K562 (cell line): ENCODE measurements around the gene TMC1.
A peak's percentile ranks its signal among the peaks of the same experiment; 100 is the strongest.

ENCODE experiments used
- CBX3 ChIP-seq, 2 experiments: IDR thresholded peaks; 1 replicate in 1 of 2; 2 replicates in 1 of 2; pipeline ENCODE4 v1.6.1; 2012; ENCODE audit warnings: inconsistent platforms in 2 of 2, low read length in 2 of 2, borderline replicate concordance in 1 of 2, control low read depth in 1 of 2
- CREB1 ChIP-seq, 2 experiments: sonication (generic) in 1 of 2; formaldehyde crosslinking in 1 of 2; IDR thresholded peaks; 2 replicates each; pipeline versions ENCODE4 v1.6.1 to v1.8.0; 2012 to 2022; ENCODE audit warnings: inconsistent platforms in 1 of 2, mild to moderate bottlenecking in 1 of 2, missing genetic modification reagents in 1 of 2, moderate library complexity in 1 of 2
- HDAC2 ChIP-seq: fragments of 450-650 bp; IDR thresholded peaks from 2 replicates; pipeline ENCODE4 v1.6.1; 2016; ENCODE audit warnings: mild to moderate bottlenecking
- IRF1 ChIP-seq: sonication (generic); formaldehyde crosslinking; IDR thresholded peaks from 2 replicates; pipeline ENCODE4 v1.8.0; 2022; ENCODE audit warnings: missing genetic modification reagents, mild to moderate bottlenecking, borderline replicate concordance
- POLR2A ChIP-seq: fragments of 450-650 bp; conservative IDR thresholded peaks from 2 replicates; pipeline ENCODE4 v1.6.1; 2016
- RBM22 ChIP-seq: fragments of 200-400 bp; formaldehyde crosslinking; IDR thresholded peaks from 2 replicates; pipeline ENCODE4 v1.6.1; 2018; ENCODE audit warnings: low read length, low read depth; ENCODE audit not compliant: poor library complexity, severe bottlenecking
- SIN3B ChIP-seq: fragments of 450-650 bp; IDR thresholded peaks from 2 replicates; pipeline ENCODE4 v1.6.1; 2017; ENCODE audit warnings: low read depth, mild to moderate bottlenecking, moderate library complexity
- SP2 ChIP-seq: IDR thresholded peaks from 2 replicates; pipeline ENCODE4 v1.6.1; 2011; ENCODE audit warnings: mild to moderate bottlenecking, low read depth, low read length, moderate library complexity; ENCODE audit not compliant: poor library complexity, severe bottlenecking; ENCODE audit errors: extremely low read depth
- ZNF274 ChIP-seq: IDR thresholded peaks from 2 replicates; pipeline ENCODE4 v1.6.1; 2011; ENCODE audit warnings: low read depth, mild to moderate bottlenecking, low read length, moderate library complexity, borderline replicate concordance
- ZNF318 ChIP-seq, 2 experiments: fragments of 450-650 bp; IDR thresholded peaks; 2 replicates each; pipeline ENCODE4 v1.6.1; 2016; ENCODE audit warnings: mild to moderate bottlenecking in 2 of 2, borderline replicate concordance in 1 of 2, low read depth in 1 of 2, moderate library complexity in 1 of 2
- TF ChIP-seq, protein P1 (sequence below): fragments of 450-650 bp; IDR thresholded peaks from 2 replicates; pipeline ENCODE4 v1.6.1; 2017; ENCODE audit warnings: antibody characterized with exemption
- TF ChIP-seq, protein P2 (sequence below), 3 experiments: IDR thresholded peaks in 2 of 3; conservative IDR thresholded peaks in 1 of 3; 2 replicates each; pipeline ENCODE4 v1.5.1; 2011 to 2012; ENCODE audit warnings: low read length in 3 of 3, mild to moderate bottlenecking in 3 of 3, control low read depth in 2 of 3, improper control_type of control experiment in 1 of 3, inconsistent platforms in 1 of 3, low read depth in 1 of 3, mixed read lengths in 1 of 3, moderate library complexity in 1 of 3; ENCODE audit not compliant: insufficient read depth in 2 of 3

- TF ChIP-seq HDAC2 (0 out of 2 replicates have a peak, but pooled peaks have one; percentile 53), SP2 (no peak), POLR2A (no peak), IRF1 (CRISPR knock-in tag) (no peak), SIN3B (no peak), ZNF318 (IDR thresholded peaks at IDR 0.05; ENCODE audit: borderline replicate concordance in 1 of 2, low read depth in 1 of 2) (0 out of 4 replicates have a peak, but pooled peaks of 1 of the 2 experiments have one; percentile 30), ZNF274 (no peak), CREB1 (IDR thresholded peaks at IDR 0.05) (no peak), CREB1 (CRISPR knock-in tag; IDR thresholded peaks at IDR 0.05) (no peak), RBM22 (no peak), CBX3 (IDR thresholded peaks at IDR 0.05; ENCODE audit: borderline replicate concordance in 1 of 2, low read length in 2 of 2) (peak in 1 of 2 experiments; percentile 76; a peak in 1 of 3 replicates)
- TF ChIP-seq, protein P1, sequence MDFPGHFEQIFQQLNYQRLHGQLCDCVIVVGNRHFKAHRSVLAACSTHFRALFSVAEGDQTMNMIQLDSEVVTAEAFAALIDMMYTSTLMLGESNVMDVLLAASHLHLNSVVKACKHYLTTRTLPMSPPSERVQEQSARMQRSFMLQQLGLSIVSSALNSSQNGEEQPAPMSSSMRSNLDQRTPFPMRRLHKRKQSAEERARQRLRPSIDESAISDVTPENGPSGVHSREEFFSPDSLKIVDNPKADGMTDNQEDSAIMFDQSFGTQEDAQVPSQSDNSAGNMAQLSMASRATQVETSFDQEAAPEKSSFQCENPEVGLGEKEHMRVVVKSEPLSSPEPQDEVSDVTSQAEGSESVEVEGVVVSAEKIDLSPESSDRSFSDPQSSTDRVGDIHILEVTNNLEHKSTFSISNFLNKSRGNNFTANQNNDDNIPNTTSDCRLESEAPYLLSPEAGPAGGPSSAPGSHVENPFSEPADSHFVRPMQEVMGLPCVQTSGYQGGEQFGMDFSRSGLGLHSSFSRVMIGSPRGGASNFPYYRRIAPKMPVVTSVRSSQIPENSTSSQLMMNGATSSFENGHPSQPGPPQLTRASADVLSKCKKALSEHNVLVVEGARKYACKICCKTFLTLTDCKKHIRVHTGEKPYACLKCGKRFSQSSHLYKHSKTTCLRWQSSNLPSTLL = no peak
- TF ChIP-seq, protein P2, sequence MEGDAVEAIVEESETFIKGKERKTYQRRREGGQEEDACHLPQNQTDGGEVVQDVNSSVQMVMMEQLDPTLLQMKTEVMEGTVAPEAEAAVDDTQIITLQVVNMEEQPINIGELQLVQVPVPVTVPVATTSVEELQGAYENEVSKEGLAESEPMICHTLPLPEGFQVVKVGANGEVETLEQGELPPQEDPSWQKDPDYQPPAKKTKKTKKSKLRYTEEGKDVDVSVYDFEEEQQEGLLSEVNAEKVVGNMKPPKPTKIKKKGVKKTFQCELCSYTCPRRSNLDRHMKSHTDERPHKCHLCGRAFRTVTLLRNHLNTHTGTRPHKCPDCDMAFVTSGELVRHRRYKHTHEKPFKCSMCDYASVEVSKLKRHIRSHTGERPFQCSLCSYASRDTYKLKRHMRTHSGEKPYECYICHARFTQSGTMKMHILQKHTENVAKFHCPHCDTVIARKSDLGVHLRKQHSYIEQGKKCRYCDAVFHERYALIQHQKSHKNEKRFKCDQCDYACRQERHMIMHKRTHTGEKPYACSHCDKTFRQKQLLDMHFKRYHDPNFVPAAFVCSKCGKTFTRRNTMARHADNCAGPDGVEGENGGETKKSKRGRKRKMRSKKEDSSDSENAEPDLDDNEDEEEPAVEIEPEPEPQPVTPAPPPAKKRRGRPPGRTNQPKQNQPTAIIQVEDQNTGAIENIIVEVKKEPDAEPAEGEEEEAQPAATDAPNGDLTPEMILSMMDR (IDR thresholded peaks at IDR 0.05 in 2 of 3, conservative IDR thresholded peaks at IDR 0.05 in 1 of 3; ENCODE audit: insufficient read depth in 2 of 3, low read depth in 1 of 3, low read length in 3 of 3) = no peak
Measured at GRCh38 chr9:72540348-72540873, 19.0 kb downstream of the TMC1 start.
